Psoas muscle (tissue), 8 donors: ENCODE measurements around the gene HS2ST1. TPM values are rescaled to one million over a fixed set of nuclear protein-coding genes. Genes with fewer than 3 reads are reported as not detected.

Experiments
- ATAC-seq, 4 donors: fragments of 200-7000 bp; cut with Tn5 transposase; one replicate each; pipeline ENCODE4 v1.9.1; 2020; ENCODE audit warnings: moderate library complexity in 3 of 4, mild to moderate bottlenecking in 2 of 4
- DNase-seq, 2 donors: peaks; one replicate each; pipeline ENCODE4 v3.0.0-alpha.2; 2020
- H3K27ac ChIP-seq: fragments of 200-600 bp; one replicate; pipeline ENCODE4 v1.8.0; 2022
- H3K27me3 ChIP-seq, 3 donors: fragments of 200-600 bp in 1 of 3; one replicate each; pipeline versions ENCODE4 v1.6.1 to v1.8.0; 2013 to 2022; ENCODE audit warnings: low read length in 2 of 3, mild to moderate bottlenecking in 2 of 3, moderate library complexity in 1 of 3; ENCODE audit not compliant: insufficient read depth in 3 of 3
- H3K36me3 ChIP-seq, 2 donors: fragments of 200-600 bp in 1 of 2; one replicate each; pipeline versions ENCODE4 v1.6.1 to v1.8.0; 2013 to 2022; ENCODE audit warnings: low read depth in 1 of 2, mild to moderate bottlenecking in 1 of 2, moderate library complexity in 1 of 2; ENCODE audit not compliant: insufficient read depth in 1 of 2
- H3K4me1 ChIP-seq: fragments of 200-600 bp; one replicate; pipeline ENCODE4 v1.8.0; 2022
- H3K4me3 ChIP-seq: fragments of 200-600 bp; one replicate; pipeline ENCODE4 v1.8.0; 2022; ENCODE audit warnings: mild to moderate bottlenecking
- H3K9me3 ChIP-seq: fragments of 200-600 bp; one replicate; pipeline ENCODE4 v1.8.0; 2022
- WGBS, 3 donors: extraction: QIAGEN DNeasy Blood & Tissue Kit; methylation state at CpG; one replicate each; pipeline versions ENCODE4 v1.1.6 to v1.1.7; 2013; 5-methylcytosine and 5-hydroxymethylcytosine counted together
- intact Hi-C, 2 donors: fragments of 100-400 bp; cut with DNase I; formaldehyde crosslinking; loops; one replicate each; pipeline versions ENCODE4 v1.11.0 to v1.14.2; 2022
- polyA plus RNA-seq, 3 donors: library from polyadenylated mRNA; stranded (reverse); fragments of 200-250 nt; gene quantifications; one replicate each; pipeline ENCODE4 v1.2.3, GENCODE V29; 2013
- total RNA-seq, 4 donors: library from RNA; stranded (reverse); fragmentation: NEBNext Ultra II Directional in 2 of 4; extraction: Animal tissue kit (Norgen Biotek cat#: 25700) in 2 of 4; gene quantifications; one replicate each; pipeline versions ENCODE4 v1.2.1 to v1.2.4, GENCODE V29; 2021 to 2023
- TF ChIP-seq, protein P1 (sequence below): fragments of 200-600 bp; IDR thresholded peaks from one replicate; pipeline ENCODE4 v1.8.0; 2022; ENCODE audit warnings: antibody characterized with exemption
- donor health status: healthy with polysubstance abuse.
- donor health status: DM: no; HTN: no; CAD: no; lungs with moderate emphysema.
- donor health status: Bipolar disorder and iron deficiency.
- donor health status: healthy.
- donor health status: DM: yes; HTN: yes; CAD: no.
- donor health status: DM: no; HTN: no; CAD: no.
- donor health status: DM: no; HTN: no; CAD: no.
- donor health status: DM: yes; HTN: yes; CAD: no.

The HS2ST1 gene
- total and polyA plus RNA-seq, 7 donors, result 3.3 to 12.0 (median 8.1) TPM

- 94 to 100% (median 98%) methylated on average over 1 of the region's 1 CpG for WGBS, 3 donors
- peaks cover 0 to 6% of the 10 kb centered on the region in 2 donors for H3K36me3 ChIP-seq
- no peaks in the 10 kb centered on the region for H3K27me3 ChIP-seq
- TF ChIP-seq, protein P1, sequence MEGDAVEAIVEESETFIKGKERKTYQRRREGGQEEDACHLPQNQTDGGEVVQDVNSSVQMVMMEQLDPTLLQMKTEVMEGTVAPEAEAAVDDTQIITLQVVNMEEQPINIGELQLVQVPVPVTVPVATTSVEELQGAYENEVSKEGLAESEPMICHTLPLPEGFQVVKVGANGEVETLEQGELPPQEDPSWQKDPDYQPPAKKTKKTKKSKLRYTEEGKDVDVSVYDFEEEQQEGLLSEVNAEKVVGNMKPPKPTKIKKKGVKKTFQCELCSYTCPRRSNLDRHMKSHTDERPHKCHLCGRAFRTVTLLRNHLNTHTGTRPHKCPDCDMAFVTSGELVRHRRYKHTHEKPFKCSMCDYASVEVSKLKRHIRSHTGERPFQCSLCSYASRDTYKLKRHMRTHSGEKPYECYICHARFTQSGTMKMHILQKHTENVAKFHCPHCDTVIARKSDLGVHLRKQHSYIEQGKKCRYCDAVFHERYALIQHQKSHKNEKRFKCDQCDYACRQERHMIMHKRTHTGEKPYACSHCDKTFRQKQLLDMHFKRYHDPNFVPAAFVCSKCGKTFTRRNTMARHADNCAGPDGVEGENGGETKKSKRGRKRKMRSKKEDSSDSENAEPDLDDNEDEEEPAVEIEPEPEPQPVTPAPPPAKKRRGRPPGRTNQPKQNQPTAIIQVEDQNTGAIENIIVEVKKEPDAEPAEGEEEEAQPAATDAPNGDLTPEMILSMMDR, result no peak
- H3K4me1 ChIP-seq, result no peaks in the 10 kb centered on the region
- ATAC-seq (no peak), DNase-seq (no peak)
- intact Hi-C loops, result no loop called here
- H3K4me3 ChIP-seq, result no peak overlapping the region
- no peaks in the 10 kb centered on the region for H3K9me3 ChIP-seq
- no peak overlapping the region for H3K27ac ChIP-seq
These were observed 185.8 kb downstream of the HS2ST1 start for GRCh38 chr1:87100271-87100670.

- Histone ChIP-seq H3K9me3 (no peaks in the 10 kb centered on the region), H3K27ac (no peak overlapping the region), H3K27me3 (no peaks in the 10 kb centered on the region), H3K4me3 (no peak overlapping the region), H3K4me1 (no peaks in the 10 kb centered on the region), H3K36me3 (peaks cover 0 to 6% of the 10 kb centered on the region in 2 donors)
- DNase-seq (no peak), ATAC-seq (no peak)
- intact Hi-C loops, result no loop called here
- TF ChIP-seq, protein P1, result no peak
These were observed 188.6 kb downstream of the HS2ST1 start for GRCh38 chr1:87103074-87103473.

GRCh38 chr1:87104140-87104539, 189.7 kb downstream of the HS2ST1 start:
- peaks cover 0 to 6% of the 10 kb centered on the region in 2 donors for H3K36me3 ChIP-seq
- no peak for ATAC-seq
- no peak overlapping the region for H3K27ac ChIP-seq
- no peaks in the 10 kb centered on the region for H3K9me3 ChIP-seq
- no peaks in the 10 kb centered on the region for H3K27me3 ChIP-seq
- WGBS, 3 donors, result 91 to 95% (median 95%) methylated on average over 1 of the region's 1 CpG
- H3K4me3 ChIP-seq, result no peak overlapping the region
- TF ChIP-seq, protein P1, result no peak
- no peak for DNase-seq
- no peaks in the 10 kb centered on the region for H3K4me1 ChIP-seq
- intact Hi-C loops, result no loop called here

DNA sequence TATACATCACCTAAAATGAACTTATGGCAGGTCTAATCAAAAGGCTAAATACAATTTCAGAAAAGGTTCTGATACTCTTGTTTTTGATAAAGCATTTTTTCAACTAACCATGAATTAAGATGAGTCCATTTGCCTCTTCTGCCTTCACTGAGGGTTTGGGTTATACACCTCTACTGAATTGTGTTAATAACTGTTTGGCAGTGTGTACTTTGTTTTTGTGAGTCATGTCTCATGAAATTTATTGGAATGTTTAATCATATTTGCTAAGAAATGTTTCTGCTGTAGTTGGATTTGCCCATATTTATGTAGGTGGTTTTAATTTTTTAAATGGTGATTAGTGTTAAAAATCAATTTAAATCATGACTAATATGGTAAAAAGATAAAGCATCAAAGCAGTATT, 190.5 kb downstream of the HS2ST1 start:
- intact Hi-C loops, result no loop called here
- TF ChIP-seq, protein P1, result no peak

GRCh38 chr1:87106144-87106543, 191.7 kb downstream of the HS2ST1 start:
- Histone ChIP-seq H3K27me3 (no peaks in the 10 kb centered on the region), H3K36me3 (peaks cover 0 to 6% of the 10 kb centered on the region in 2 donors), H3K9me3 (no peaks in the 10 kb centered on the region), H3K4me1 (no peaks in the 10 kb centered on the region), H3K27ac (no peak overlapping the region), H3K4me3 (no peak overlapping the region)
- no peak for DNase-seq
- intact Hi-C loops, result no loop called here
- no peak for ATAC-seq
- TF ChIP-seq, protein P1, result no peak

More for the DNA sequence above, 190.5 kb downstream of the HS2ST1 start:
- Histone ChIP-seq H3K4me3 (no peak overlapping the region), H3K4me1 (no peaks in the 10 kb centered on the region), H3K27ac (no peak overlapping the region), H3K9me3 (no peaks in the 10 kb centered on the region), H3K27me3 (no peaks in the 10 kb centered on the region), H3K36me3 (peaks cover 0 to 6% of the 10 kb centered on the region in 2 donors)
- DNase-seq (no peak), ATAC-seq (no peak)
